T-helper 2 cell treated with Interferon-gamma antibody and Interleukin-4, amounts not matched to agents 100 ng/mL and 5 ng/mL, for 36 hours (primary cell): ENCODE measurements around the gene PDK4. TPM values are rescaled to one million over a fixed set of nuclear protein-coding genes. Genes with fewer than 3 reads are reported as not detected.

Experiments used
- intact Hi-C: fragments of 100-400 bp; cut with micrococcal nuclease; formaldehyde crosslinking; loops from one replicate; pipeline ENCODE4 v1.15.1; 2023
- total RNA-seq: library from RNA; stranded (reverse); gene quantifications from 2 replicates; pipeline ENCODE4 v1.2.3, GENCODE V29; 2022

Gene PDK4
- total RNA-seq = not detected in 2 replicates

DNA sequence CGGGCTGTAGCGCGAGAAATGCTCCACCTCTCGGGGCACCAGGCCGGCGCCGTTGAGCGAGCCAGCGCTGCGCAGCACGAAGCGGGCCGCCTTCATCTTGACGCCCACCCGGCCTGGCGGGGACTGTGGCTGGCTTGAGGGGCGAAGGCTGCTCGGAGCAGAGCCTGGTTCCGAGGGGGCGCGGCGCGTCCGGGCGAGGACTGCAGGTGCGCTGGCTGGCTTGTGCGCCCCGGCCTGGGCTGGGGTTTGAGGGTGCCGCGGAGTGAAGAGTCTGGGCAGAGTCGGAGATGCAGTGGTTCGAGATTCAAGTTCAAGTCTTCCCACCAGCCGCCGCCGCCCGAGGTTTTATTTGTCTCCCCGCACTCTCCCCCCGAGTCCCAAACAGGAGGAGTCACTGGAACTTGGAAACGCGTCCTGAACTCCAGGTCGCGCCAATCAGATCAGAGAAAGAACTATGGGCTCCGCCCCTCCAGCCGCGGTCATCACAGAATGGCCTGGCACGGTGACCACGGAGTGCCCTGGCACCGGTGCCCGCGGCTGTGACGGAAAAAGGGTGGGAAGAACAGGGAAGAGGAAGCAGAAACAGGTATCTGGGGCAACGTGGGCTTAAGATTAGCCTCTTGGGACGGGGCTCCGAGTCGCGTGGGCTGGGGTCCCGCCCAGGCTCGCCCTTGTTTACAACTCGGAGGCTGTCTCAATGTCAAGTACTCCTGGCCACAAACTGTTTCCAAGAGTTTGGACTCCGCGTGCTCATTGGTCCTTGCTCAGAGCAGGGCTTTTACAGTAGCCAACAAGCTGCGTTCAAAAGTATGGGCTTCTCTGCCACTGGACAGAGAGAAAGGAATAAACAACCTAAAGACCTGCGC lies at the start of gene PDK4:
TSS of gene PDK4 (minus strand) at position 319 of the 866 bp plus-strand sequence. CDS start at position 96, 223 bp downstream.
- intact Hi-C loops = no loop called here

DNA sequence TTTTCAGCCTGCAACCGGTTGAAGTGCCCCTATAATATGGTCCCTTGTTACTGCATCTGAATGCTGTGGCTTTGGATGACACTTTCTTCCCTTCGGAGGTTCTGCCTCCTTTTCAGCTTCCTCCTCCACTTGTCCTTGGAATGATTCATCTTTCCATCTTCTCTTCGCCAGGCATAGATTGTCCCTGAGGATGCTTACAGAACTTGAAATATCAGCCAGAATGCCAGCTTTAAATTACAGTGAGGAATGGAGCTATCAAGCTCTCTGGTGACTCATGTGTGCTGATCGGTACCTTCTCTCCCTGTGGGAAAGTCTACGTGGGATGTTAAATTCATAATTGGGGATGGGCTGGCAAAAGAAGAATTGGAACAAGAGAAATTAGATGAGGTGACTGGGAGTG lies 45.9 kb upstream of the PDK4 start:
- intact Hi-C loops = no loop called here

DNA sequence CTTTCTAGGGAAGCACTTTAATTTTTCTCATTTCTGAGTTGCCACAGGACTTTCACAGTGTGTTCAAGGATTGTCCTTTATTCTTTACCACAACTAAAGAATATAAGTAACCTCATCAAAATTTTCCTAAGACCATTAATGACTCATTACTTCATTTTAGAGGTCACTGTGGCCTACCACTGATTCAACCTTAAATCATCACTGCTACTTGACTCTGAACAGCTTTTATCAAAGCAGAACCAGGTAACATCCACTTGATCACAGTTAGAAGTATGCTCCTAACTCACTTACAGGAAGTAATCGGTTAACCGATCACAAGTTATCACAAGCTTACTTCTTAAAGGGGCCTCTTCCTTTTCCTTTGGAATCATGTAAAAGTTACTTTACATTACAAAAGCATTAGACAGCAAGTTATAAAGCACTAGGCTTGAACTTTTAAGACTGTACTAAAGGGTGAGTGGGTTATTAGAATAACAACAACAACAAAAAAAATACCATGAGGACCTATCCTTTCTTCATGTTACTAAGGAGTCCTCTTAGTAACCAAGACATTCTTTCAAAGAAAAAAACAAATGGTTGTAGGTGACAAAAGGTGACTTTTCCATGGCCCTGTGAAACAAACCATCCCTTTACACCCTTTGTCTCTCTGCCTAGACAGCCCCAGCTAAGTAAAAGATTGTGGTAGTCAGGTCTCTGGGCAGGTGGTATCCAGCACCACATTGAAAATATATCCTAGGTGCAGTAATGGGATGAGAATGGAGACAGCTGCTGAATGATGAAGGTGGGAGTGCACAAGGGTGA lies 40.0 kb upstream of the PDK4 start:
- intact Hi-C loops = no loop called here

DNA sequence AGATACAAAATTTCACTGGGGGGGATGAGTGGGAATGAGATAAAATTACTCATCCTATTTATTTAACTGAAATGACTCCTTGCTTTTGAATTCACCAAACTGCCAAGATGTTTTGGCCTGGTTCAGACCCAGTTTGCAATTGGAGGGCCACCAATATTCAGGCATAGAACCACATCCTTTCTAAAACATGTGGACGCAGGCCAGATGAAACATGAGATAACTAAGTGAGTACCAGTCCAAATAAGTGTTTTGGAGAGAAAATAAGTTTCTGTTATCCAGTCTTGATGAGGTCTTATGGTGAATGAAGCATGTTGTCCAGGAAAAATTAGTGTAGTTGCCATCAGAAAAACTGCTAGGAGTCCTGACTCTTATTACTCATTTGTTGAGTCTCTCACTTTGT lies 36.3 kb upstream of the PDK4 start:
- intact Hi-C loops = no loop called here

DNA sequence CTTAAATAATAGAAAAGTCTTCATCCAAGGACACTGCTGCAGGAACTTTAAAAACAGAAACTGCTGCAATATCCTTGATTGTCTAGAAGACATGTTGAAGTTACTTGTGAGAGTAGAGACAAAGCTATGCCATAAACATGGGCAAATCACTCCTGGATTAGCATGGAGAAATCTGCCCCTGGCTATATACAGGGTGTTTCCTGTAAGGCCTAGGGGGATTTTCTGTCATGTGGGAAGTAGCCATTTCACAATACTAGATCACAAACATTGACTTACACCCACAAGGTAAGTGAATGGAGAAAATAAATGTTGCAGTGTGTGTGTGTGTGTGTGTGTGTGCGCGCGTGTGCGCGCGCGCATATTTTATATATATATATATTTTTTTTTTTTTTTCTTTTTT lies 35.2 kb upstream of the PDK4 start:
- intact Hi-C loops = no loop called here

DNA sequence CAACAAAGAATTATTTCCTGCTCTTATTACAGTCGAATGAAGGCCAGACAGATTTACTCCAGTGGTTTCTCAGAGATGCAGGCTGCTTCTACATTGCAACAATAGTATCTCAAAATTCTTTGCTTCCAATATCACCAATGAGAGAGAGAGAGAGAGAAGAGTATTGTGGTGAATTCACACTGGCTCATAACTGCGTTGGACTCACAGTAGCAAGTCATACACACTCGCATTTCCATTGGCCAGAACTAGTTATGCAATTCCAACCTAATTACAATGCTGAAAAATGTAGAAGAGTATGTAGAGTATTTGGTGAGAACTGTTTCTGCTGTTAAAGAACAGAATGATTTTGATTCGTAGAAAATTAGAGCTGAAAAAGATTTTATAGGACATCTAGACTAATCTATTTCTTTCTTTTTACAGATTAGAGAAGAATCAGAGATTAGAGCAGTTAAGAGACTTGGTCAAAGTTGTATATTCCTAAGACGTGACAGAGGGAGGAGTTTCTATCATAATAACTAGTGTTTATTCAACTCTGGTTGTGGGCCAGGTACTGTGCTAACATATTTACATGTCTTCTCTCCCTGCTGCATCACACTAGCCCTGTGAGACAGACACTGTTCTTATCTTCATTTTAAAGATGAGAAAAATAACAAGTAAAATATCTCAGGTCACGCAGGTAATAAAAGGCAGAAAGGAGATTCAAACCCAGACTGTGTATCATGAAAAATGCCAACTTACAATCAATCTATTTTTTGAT lies 34.6 kb upstream of the PDK4 start:
- intact Hi-C loops = no loop called here

DNA sequence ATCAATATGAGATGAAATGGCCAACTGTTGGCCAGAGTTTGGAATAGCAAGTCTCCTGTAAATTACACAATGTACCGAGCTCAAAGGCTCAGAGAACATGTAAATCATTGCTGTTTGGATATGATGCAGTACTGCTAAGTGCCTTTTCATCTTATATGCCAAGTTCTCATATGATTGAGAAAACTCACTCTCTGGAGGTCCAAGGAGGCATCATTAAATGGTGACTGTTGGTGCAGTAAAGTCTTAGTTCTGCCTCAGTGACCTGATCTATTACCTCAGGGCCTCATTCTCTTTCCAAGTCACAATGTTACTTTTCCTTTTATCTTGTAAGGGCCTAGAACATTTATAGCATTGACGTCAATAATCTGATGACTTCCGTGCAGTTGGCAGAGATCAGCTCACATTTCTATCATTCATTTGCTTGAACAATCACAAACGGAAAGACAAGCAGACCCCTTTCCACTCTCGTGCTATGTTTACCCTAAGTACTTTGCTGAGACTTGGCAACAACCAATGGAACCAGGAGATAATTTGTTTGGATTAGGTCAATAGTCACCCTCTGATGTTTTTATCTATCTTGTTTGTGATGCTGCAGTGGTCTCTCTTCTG lies 32.6 kb upstream of the PDK4 start:
- intact Hi-C loops = no loop called here

DNA sequence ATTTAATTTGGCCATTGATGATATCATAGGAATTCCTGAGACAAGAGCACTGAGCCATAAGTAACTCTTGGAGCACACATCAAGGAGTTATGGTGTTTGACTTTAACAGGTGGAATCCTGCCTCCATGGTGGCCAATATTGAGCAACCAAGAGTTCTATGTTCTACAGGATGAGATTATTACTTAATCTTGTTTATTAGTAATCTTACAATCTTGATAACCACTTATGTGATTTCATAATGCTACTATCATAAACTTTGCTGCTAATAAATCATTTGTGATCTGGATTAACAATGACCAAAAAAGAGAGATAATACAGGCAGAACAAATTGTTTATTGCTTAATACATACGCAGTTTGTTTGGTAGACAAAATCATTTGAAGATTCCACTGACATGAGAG lies 27.5 kb upstream of the PDK4 start:
- intact Hi-C loops = no loop called here

DNA sequence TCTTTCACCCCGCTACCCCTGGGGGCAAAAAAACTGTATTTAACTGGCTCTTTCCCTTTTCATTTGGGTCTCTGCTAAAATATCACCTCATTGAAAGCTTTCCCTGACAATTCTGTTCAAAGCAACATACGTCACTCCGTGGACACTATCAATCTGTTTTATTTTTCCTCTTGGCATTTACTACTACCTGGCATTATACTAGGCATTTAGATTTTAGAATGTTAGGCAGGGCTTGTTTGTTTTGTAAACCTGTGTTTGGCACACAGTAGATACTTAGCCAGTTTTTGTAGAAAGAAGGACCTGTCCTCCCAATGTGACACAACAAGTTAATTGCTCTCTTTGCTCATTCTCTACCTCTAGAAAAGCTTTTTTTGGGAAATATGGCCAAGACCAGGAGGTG lies 26.5 kb upstream of the PDK4 start:
- intact Hi-C loops = no loop called here

DNA sequence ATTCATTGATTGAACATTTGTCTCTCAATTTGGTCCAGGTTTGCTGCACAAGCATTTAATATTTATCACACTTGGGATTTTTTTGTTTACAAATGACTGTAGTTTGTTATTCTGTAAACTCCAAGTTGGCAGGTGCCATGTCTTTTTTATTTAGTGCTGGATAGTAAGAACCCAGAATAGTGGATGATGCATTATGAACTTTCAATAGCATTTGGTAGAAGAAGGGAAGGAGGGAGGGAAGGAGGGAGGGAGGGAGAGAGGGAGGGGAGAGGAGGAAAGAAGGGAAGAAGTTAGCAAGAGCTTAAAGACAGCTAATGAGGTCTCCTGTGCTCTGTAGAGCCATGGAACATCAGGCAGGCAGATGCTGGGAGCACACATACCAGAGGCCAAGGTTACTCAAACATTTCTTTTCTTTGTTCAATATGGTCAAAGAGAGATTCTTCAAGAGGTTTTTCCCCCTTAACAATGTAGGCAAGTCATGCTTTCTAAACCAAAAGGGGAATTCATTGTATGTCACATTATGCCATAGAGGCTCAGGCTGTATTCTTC lies 25.8 kb upstream of the PDK4 start:
- intact Hi-C loops = no loop called here

DNA sequence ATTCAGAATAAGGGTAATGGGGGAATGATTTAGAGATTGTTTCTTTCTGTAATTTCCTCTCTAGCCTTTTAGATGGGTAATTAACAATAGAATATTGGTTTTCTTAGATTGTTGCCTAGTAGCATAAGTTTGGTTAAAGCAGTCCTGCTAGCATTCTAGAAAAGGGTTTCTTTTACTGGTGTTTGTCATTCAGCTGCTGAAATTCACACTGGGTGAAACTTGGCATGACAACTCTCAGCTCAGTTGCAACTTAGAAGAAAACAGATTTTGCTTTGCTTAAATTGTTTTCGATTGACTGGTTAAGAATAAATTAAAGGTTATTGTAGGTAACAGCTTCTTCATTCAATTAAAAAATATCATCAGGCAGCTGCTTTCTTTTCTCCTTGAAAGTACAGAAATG lies 25.1 kb upstream of the PDK4 start:
- intact Hi-C loops = no loop called here

DNA sequence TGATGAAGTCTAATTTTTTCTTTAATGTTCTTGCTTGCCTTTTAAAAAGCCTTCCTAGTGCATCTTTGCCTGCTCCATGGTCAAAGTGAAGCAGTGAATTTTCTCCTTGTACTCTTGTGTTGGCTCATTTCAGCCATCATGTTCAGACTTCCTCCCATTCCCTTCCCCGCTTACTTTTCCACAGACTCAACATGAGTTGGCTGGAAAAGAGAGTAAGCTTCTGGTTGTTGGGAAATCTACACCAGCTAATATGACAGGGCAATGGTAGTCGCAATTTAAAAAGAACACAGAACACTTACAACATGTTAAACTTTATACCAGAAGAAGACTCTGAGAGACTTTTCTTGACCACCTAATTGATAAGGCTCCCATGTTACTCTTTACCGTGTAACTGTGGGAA lies 24.3 kb upstream of the PDK4 start:
- intact Hi-C loops = no loop called here

DNA sequence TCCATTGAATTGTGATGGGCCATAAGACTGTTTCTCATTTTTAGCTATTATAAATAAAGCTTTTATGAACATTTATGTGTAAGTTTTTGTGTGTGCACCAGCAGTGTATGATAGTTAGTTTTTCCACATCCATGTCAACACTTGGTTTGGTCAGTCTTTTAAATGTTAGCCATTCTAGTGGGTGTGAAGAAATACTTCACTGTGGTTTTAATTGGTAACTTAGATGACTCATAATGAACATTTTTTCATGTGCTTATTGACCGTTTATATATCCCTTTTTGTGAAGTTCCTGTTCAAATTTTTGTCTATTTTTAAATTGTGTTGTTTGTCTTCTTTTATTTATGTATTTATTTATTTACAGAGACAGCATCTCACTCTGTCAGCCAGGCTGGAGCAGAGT lies 23.6 kb upstream of the PDK4 start:
- intact Hi-C loops = no loop called here

DNA sequence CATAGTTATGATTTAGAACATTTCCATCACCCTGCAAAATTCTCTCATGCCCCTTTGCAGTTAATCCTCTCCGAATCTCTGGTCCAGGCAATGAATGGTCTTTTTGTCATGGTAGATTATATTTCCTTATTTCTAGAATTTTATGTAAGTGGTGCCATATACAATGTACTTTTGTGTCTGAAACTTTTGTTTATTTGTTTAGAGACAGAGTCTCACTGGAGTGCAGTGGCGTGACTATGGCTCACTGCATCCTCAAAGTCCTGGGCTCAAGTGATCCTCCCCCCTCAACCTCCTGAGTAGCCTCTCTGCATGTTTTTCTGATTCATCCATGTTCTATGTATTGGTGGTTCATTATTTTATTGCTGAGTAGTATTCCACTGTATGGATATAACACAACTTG lies 23.2 kb upstream of the PDK4 start:
- intact Hi-C loops = no loop called here

DNA sequence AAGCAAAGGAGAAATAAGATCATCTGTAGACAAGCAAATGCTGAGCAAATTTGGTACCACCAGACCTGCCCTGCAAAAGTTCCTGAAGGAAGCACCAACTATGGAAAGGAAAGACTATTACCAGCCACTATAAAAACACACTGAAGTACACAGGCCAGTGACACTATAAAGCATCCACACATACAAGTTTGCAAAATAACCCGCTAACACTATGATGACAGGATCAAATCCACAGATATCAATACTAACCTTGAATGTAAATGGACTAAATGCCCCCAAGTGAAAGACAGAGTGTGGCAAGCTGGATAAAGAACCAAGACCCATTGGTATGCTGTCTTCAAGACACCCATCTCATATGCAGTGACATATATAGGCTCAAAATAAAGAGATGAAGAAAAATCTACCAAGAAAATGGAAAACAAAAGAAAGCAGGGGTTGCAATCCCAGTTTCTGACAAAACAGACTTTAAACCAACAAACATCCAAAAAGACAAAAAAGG lies 18.2 kb upstream of the PDK4 start:
- intact Hi-C loops = no loop called here

DNA sequence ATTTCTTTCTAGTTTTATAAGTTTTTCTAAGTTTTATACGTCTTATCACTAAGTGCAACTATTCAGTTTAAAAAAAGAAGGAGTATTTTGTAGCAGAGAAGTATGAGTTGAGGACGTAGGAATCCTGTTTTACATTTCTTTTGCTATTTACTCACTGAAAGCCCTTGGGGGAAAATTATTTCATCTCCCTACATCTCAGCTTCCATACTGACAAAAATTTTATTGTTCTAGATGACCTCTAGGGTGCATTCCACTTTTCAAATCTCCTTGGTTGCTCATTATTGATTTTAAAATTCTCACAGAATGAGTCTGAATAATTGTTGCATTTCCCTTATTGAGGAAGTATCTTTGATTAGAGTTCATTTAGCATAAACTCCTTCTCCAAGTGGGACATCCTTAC lies 14.9 kb upstream of the PDK4 start:
- intact Hi-C loops = no loop called here

DNA sequence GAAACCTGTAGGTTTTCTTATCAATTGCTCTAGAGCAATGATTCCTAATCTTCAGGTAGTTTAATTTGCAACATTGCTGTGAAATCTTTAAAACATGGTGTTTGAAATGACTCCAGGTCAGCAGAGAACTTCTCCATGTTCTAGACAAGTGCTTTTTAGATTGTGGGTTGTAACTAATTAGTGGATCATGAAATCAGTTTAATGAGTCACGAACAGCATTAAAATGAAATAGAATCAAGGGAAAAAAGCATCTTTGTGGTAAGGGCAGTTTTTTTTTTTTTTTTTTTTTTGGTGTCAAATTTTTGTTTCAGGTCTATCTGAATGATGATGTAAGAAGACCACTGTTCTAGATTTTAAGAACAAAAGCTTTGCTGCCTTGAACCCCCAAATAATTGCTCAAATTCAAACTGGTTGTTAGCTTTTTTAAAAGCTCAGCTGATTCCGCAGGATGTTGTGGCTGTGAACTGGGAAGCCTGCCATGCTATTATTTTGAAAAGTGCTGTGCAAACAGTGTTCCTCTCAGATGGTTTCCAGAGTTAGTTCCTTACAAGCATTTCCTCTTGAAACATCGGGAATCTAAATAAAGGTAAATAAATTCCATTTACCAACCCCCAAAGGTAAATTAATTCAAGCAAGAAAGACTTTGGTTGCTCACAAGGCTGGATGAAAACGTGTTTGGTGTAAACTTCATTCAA lies 13.1 kb upstream of the PDK4 start:
- intact Hi-C loops = no loop called here

DNA sequence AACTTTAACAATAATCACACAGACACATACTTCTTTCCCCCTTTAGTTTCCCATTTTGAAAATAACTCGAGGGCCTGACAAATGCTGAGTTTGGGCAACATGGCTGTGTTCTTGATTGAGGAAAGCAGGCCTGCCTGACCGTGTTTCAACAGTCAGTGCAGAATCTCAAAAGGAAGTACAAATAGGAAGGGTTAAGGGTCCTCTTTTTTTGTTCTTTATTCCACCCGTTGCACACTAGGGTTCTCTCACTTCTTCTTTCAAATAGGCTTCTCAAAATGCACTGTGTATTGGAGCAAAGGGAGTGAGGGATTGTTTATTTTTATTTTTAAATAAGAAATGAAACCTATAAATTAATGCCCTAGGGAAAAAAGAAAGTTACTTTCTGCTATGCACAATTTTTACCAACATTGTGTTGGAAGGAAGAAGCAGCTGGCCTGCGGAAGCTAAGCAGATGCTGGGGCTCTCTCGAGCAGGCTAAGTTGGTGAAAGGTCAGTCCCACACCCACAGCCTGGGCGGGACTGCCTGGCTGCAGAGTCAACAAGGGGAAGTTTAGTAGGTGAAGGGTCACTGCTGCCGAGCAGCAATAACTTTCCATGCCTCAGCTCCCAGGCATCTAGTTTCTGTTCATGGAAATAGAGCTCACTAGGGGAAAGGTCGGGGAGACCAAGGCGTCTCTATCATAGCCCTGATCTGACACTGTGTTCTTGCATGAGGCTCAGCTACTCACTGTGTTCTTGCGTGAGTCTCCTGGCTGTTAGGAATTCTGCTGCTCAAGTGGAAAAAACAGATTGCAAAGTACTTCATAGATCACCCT lies 12.2 kb upstream of the PDK4 start:
- intact Hi-C loops = no loop called here

DNA sequence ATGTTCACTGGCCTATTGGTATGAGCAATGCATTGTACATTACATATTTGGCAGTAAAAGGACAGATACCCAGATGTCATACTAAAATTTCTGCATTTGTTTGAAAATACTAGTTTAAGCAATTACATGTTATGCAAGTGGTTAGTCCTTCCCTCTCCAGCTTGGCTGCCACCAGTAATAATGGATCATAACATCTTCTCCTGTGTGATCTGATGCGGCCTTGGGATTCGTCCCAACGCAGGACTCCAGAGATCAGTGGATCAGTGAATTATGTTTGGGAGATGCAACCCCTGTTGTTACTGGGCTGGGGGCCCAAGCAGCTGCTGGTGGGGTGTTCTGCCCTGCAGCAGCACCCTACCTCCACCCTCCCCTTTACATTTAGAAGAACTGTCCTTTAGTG lies 11.2 kb upstream of the PDK4 start:
- intact Hi-C loops = no loop called here

DNA sequence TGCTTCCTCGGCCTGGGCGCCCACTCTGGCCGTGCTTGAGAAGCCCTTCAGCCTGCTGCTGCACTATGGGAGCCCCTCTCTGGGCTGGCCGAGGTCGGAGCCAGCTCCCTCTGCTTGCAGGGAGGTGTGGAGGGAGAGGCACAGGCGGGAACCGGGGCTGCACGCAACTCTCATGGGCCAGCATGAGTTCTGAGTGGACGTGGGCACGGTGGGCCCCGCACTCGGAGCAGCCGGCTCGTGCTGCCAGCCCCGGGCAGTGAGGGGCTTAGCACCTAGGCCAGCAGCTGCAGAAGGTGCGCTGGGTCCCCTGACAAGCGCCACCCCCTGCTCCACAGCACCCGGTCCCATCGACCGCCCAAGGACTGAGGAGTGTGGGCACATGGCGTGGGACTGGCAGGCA lies 9.0 kb upstream of the PDK4 start:
- intact Hi-C loops = no loop called here
